HCT116 (cell line): ENCODE data around the gene TMEM35B. TPM values are rescaled to one million over a fixed set of nuclear protein-coding genes. Genes with fewer than 3 reads are reported as not detected.

ENCODE experiments used
- ATAC-seq: fragments of 200-7000 bp; cut with Tn5 transposase; 2 replicates; pipeline ENCODE4 v1.9.1; 2020; ENCODE audit warnings: mild to moderate bottlenecking, moderate library complexity
- BruUV-seq: library from RNA; stranded (reverse); fragments of 400-500 nt; replicated peaks from 2 replicates; lab custom pipeline; 2021; lab: Mats Ljungman, UMichigan
- CTCF ChIA-PET: fragments of 300-600 bp; sonication (Branson Sonifier 250); formaldehyde crosslinking; loops from one replicate; lab custom pipeline; 2021; ENCODE audit warnings: antibody characterized with exemption; lab: Charles Lee
- POLR2A ChIA-PET: fragments of 300-600, 350-600 bp; sonication (Branson Sonifier 250); formaldehyde crosslinking; loops from one replicate; lab custom pipeline; 2021; ENCODE audit warnings: antibody characterized with exemption; lab: Charles Lee
- RAD21 ChIA-PET, 2 experiments: fragments of 300-600 bp; sonication (Branson Sonifier 250); formaldehyde crosslinking; loops; one replicate each; lab custom pipeline; 2023; ENCODE audit warnings: low total read pairs in 2 of 2; ENCODE audit not compliant: uncharacterized antibody in 2 of 2, unreplicated experiment in 2 of 2, low non-redundant PET in 1 of 2; lab: Charles Lee
- DNase-seq: peaks from one replicate; pipeline ENCODE4 v3.0.0-alpha.2; 2010; ENCODE audit warnings: low read depth, low spot score
- H2AFZ ChIP-seq: fragments of 200-600 bp; shearing (Covaris generic), sonication (generic); 2 replicates; pipeline ENCODE4 v1.6.1; 2017; ENCODE audit warnings: low read depth, mixed run types, mixed read lengths, antibody characterized with exemption, low read length; ENCODE audit not compliant: poor library complexity, severe bottlenecking
- H3K27ac ChIP-seq: 2 replicates; pipeline ENCODE4 v1.5.1; 2012; ENCODE audit warnings: low read depth, low read length
- H3K27me3 ChIP-seq: fragments of 200-600 bp; sonication (generic); 2 replicates; pipeline ENCODE4 v1.6.1; 2016; ENCODE audit warnings: mixed run types, low read length, mixed read lengths; ENCODE audit not compliant: insufficient read depth
- H3K36me3 ChIP-seq, 2 experiments: fragments of 200-500 bp in 1 of 2; fragments of 200-600 bp in 1 of 2; sonication (Bioruptor generic) in 1 of 2; sonication (generic) in 1 of 2; 2 replicates each; pipeline versions ENCODE4 v1.5.1 to v1.6.1; 2014 to 2016; ENCODE audit warnings: low read length in 2 of 2, inconsistent platforms in 1 of 2, mixed read lengths in 1 of 2, mixed run types in 1 of 2; ENCODE audit not compliant: insufficient read depth in 2 of 2, control insufficient read depth in 1 of 2
- H3K4me1 ChIP-seq, 2 experiments: fragments of 200-600 bp in 1 of 2; sonication (generic) in 1 of 2; 2 replicates each; pipeline versions ENCODE4 v1.5.1 to v1.6.1; 2012 to 2017; ENCODE audit warnings: low read length in 2 of 2, inconsistent platforms in 1 of 2, mild to moderate bottlenecking in 1 of 2, mixed read lengths in 1 of 2, mixed run types in 1 of 2, moderate library complexity in 1 of 2; ENCODE audit not compliant: insufficient read depth in 2 of 2, control insufficient read depth in 1 of 2
- H3K4me2 ChIP-seq: fragments of 200-600 bp; sonication (generic); 2 replicates; pipeline ENCODE4 v1.6.1; 2017; ENCODE audit warnings: mixed run types, low read length, mixed read lengths
- H3K4me3 ChIP-seq, 2 experiments: fragments of 200-600 bp in 1 of 2; sonication (generic) in 1 of 2; replicated peaks in 1 of 2; 2 replicates each; pipeline ENCODE4 v1.5.1; 2011 to 2016; ENCODE audit warnings: low read length in 2 of 2, control low read depth in 1 of 2, low read depth in 1 of 2, mild to moderate bottlenecking in 1 of 2, mixed read lengths in 1 of 2, mixed run types in 1 of 2
- H3K79me2 ChIP-seq: fragments of 200-600 bp; sonication (generic); 2 replicates; pipeline ENCODE4 v1.6.1; 2017; ENCODE audit warnings: mild to moderate bottlenecking, mixed run types, low read length, moderate library complexity, mixed read lengths; ENCODE audit not compliant: insufficient read depth
- H3K9ac ChIP-seq: fragments of 200-600 bp; sonication (generic); 2 replicates; pipeline ENCODE4 v1.6.1; 2016; ENCODE audit warnings: low read length, mixed read lengths
- H3K9me2 ChIP-seq: fragments of 200-600 bp; sonication (generic), shearing (Covaris generic); 2 replicates; pipeline ENCODE4 v1.6.1; 2017; ENCODE audit warnings: mixed run types, mild to moderate bottlenecking, moderate library complexity; ENCODE audit not compliant: insufficient read depth
- H3K9me3 ChIP-seq, 2 experiments: fragments of 200-500 bp in 1 of 2; fragments of 200-600 bp in 1 of 2; sonication (Bioruptor generic) in 1 of 2; sonication (generic) in 1 of 2; 2 replicates each; pipeline ENCODE4 v1.6.1; 2014 to 2017; ENCODE audit warnings: low read length in 2 of 2, mixed read lengths in 2 of 2, inconsistent platforms in 1 of 2, low read depth in 1 of 2, mild to moderate bottlenecking in 1 of 2, mixed run types in 1 of 2, moderate library complexity in 1 of 2; ENCODE audit not compliant: control insufficient read depth in 1 of 2, insufficient read depth in 1 of 2
- H4K20me1 ChIP-seq: fragments of 200-600 bp; sonication (generic), shearing (Covaris generic); 2 replicates; pipeline ENCODE4 v1.6.1; 2017; ENCODE audit warnings: mixed run types, mild to moderate bottlenecking, moderate library complexity; ENCODE audit not compliant: insufficient read depth
- CBX3 ChIP-seq: IDR thresholded peaks from 2 replicates; pipeline ENCODE4 v1.6.1; 2012; ENCODE audit warnings: low read depth
- CEBPB ChIP-seq: IDR thresholded peaks from 2 replicates; pipeline ENCODE4 v1.6.1; 2012; ENCODE audit warnings: low read depth
- CTCF ChIP-seq, 3 experiments: fragments of 200-600 bp in 1 of 3; sonication (generic) in 1 of 3; IDR thresholded peaks in 2 of 3; conservative IDR thresholded peaks in 1 of 3; 2 replicates each; pipeline ENCODE4 v1.5.1; 2012 to 2017; ENCODE audit warnings: low read depth in 2 of 3, low read length in 2 of 3, antibody characterized with exemption in 1 of 3, borderline replicate concordance in 1 of 3, control low read depth in 1 of 3, mild to moderate bottlenecking in 1 of 3, mixed read lengths in 1 of 3, mixed run types in 1 of 3, moderate library complexity in 1 of 3; ENCODE audit not compliant: insufficient read depth in 1 of 3
- ELF1 ChIP-seq: IDR thresholded peaks from 2 replicates; pipeline ENCODE4 v1.6.1; 2012; ENCODE audit warnings: low read depth, borderline replicate concordance
- EZH2phosphoT487 ChIP-seq: fragments of 200-600 bp; IDR thresholded peaks from 2 replicates; pipeline ENCODE4 v1.6.1; 2018; ENCODE audit warnings: antibody characterized with exemption, borderline replicate concordance
- JUND ChIP-seq: IDR thresholded peaks from 2 replicates; pipeline ENCODE4 v1.6.1; 2012
- POLR2A ChIP-seq: IDR thresholded peaks from 2 replicates; pipeline ENCODE4 v1.7.0; 2011; ENCODE audit warnings: borderline replicate concordance; ENCODE audit not compliant: insufficient read depth, insufficient read length; ENCODE audit errors: extremely low read depth
- POLR2AphosphoS5 ChIP-seq: IDR thresholded peaks from 2 replicates; pipeline ENCODE4 v1.6.1; 2011; ENCODE audit warnings: mild to moderate bottlenecking, low read depth, low read length, moderate library complexity
- RAD21 ChIP-seq: IDR thresholded peaks from 2 replicates; pipeline ENCODE4 v1.6.1; 2012; ENCODE audit warnings: low read depth, mild to moderate bottlenecking
- SP1 ChIP-seq: IDR thresholded peaks from 2 replicates; pipeline ENCODE4 v1.6.1; 2012; ENCODE audit warnings: low read depth
- SRF ChIP-seq: IDR thresholded peaks from 2 replicates; pipeline ENCODE4 v1.6.1; 2012; ENCODE audit warnings: low read depth
- TCF7L2 ChIP-seq: IDR thresholded peaks from 2 replicates; pipeline ENCODE4 v1.7.0; 2011; ENCODE audit warnings: borderline replicate concordance, inconsistent platforms; ENCODE audit not compliant: insufficient read depth, insufficient read length; ENCODE audit errors: extremely low read depth
- YY1 ChIP-seq: IDR thresholded peaks from 2 replicates; pipeline ENCODE4 v1.6.1; 2011; ENCODE audit warnings: low read length, low read depth, moderate library complexity, mild to moderate bottlenecking; ENCODE audit not compliant: insufficient replicate concordance; ENCODE audit errors: extremely low read depth
- ZBTB33 ChIP-seq: IDR thresholded peaks from 2 replicates; pipeline ENCODE4 v1.6.1; 2011; ENCODE audit warnings: mild to moderate bottlenecking, low read length, moderate library complexity; ENCODE audit not compliant: insufficient replicate concordance; ENCODE audit errors: extremely low read depth
- ZNF274 ChIP-seq: fragments of 200-500 bp; sonication (Bioruptor generic); IDR thresholded peaks from 2 replicates; pipeline ENCODE4 v1.6.1; 2014; ENCODE audit warnings: mild to moderate bottlenecking, low read depth, low read length, inconsistent platforms
- intact Hi-C: fragments of 100-400 bp; cut with micrococcal nuclease; formaldehyde crosslinking; loops from 2 replicates; pipeline ENCODE4 v1.10.0; 2022
- total RNA-seq: library from RNA; stranded (reverse); gene quantifications from one replicate; pipeline ENCODE4 v1.2.1, GENCODE V29; 2021; ENCODE audit not compliant: unreplicated experiment
- TF ChIP-seq, protein P1 (sequence below): IDR thresholded peaks from 2 replicates; pipeline ENCODE4 v1.6.1; 2012
- TF ChIP-seq, protein P2 (sequence below): IDR thresholded peaks from 2 replicates; pipeline ENCODE4 v1.6.1; 2012
- TF ChIP-seq, protein P3 (sequence below): IDR thresholded peaks from 2 replicates; pipeline ENCODE4 v1.6.1; 2012; ENCODE audit warnings: low read depth

TMEM35B gene
- total RNA-seq, 1 experiment from 2014 or later: 14.6 TPM

GRCh38 chr1:34978921-34979320 is 6.2 kb downstream of the TMEM35B start:
- H3K9ac ChIP-seq: no peak overlapping the region
- no peaks in the 10 kb centered on the region; the same call in 1 of the 2 replicates for H3K79me2 ChIP-seq
- intact Hi-C loops: no loop called here
- no peaks in the 10 kb centered on the region for H4K20me1 ChIP-seq
- H2AFZ ChIP-seq: no peak overlapping the region
- H3K9me2 ChIP-seq: no peaks in the 10 kb centered on the region
- DNase-seq (no peak), ATAC-seq (no peak)
- ChIA-PET RAD21 (no interaction called here), POLR2A (no interaction called here), CTCF (no interaction called here)
- H3K4me1 ChIP-seq: peaks cover 0 to 4% of the 10 kb centered on the region in 2 experiments; a peak in 2 of 4 replicates
- H3K27ac ChIP-seq: no peak overlapping the region
- no peak for TF ChIP-seq CEBPB
- no peak for TF ChIP-seq SP1
- no peak for TF ChIP-seq YY1
- TF ChIP-seq EZH2phosphoT487: no peak
- no peak for TF ChIP-seq CBX3
- TF ChIP-seq ZNF274: no peak
- TF ChIP-seq TCF7L2: no peak
- no peak for TF ChIP-seq RAD21
- TF ChIP-seq, protein P1, sequence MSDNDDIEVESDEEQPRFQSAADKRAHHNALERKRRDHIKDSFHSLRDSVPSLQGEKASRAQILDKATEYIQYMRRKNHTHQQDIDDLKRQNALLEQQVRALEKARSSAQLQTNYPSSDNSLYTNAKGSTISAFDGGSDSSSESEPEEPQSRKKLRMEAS: no peak
- TF ChIP-seq POLR2A: no peak
- no peak for TF ChIP-seq SRF
- no peak for TF ChIP-seq POLR2AphosphoS5
- TF ChIP-seq CTCF (IDR thresholded peaks at IDR 0.05 in 2 of 3, conservative IDR thresholded peaks at IDR 0.05 in 1 of 3; ENCODE audit: borderline replicate concordance in 1 of 3, insufficient read depth in 1 of 3, low read depth in 2 of 3, low read length in 2 of 3): no peak
- TF ChIP-seq, protein P2, sequence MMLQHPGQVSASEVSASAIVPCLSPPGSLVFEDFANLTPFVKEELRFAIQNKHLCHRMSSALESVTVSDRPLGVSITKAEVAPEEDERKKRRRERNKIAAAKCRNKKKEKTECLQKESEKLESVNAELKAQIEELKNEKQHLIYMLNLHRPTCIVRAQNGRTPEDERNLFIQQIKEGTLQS: no peak
- TF ChIP-seq ELF1: no peak
- TF ChIP-seq, protein P3, sequence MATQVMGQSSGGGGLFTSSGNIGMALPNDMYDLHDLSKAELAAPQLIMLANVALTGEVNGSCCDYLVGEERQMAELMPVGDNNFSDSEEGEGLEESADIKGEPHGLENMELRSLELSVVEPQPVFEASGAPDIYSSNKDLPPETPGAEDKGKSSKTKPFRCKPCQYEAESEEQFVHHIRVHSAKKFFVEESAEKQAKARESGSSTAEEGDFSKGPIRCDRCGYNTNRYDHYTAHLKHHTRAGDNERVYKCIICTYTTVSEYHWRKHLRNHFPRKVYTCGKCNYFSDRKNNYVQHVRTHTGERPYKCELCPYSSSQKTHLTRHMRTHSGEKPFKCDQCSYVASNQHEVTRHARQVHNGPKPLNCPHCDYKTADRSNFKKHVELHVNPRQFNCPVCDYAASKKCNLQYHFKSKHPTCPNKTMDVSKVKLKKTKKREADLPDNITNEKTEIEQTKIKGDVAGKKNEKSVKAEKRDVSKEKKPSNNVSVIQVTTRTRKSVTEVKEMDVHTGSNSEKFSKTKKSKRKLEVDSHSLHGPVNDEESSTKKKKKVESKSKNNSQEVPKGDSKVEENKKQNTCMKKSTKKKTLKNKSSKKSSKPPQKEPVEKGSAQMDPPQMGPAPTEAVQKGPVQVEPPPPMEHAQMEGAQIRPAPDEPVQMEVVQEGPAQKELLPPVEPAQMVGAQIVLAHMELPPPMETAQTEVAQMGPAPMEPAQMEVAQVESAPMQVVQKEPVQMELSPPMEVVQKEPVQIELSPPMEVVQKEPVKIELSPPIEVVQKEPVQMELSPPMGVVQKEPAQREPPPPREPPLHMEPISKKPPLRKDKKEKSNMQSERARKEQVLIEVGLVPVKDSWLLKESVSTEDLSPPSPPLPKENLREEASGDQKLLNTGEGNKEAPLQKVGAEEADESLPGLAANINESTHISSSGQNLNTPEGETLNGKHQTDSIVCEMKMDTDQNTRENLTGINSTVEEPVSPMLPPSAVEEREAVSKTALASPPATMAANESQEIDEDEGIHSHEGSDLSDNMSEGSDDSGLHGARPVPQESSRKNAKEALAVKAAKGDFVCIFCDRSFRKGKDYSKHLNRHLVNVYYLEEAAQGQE: no peak
- no peak for TF ChIP-seq ZBTB33
- TF ChIP-seq JUND: no peak
- H3K9me3 ChIP-seq: no peaks in the 10 kb centered on the region
- BruUV-seq: no TSS peak
- H3K36me3 ChIP-seq: no peaks in the 10 kb centered on the region
- no peak overlapping the region for H3K4me3 ChIP-seq
- H3K27me3 ChIP-seq: no peaks in the 10 kb centered on the region
- no peak overlapping the region for H3K4me2 ChIP-seq
